Measurements from ENCODE around the gene FRMD4A. TPM values are rescaled to one million over a fixed set of nuclear protein-coding genes. Genes with fewer than 3 reads are reported as not detected.

FRMD4A gene
- total and polyA plus RNA-seq, 3 donors from 2014 or later, result 15.0 to 20.8 (median 18.7) TPM

DNA sequence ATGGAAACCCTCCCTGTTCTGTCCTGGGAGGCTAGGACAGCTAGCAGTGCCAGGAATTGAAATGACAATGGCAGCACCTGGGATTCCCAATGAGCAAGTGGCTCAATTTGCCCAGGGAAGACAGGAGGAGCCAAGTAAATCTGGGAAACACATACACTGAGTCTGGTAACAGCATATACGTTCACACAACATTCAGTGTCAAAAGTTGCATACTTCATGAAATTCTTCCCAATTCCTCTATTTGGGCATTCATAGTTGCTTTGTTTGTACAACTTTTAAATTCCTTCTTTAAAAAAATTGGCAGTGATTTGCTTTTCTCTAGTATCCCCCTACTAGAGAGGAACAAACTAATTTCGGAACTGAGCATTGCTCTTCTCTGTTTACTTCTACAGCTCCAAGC is 2.9 kb upstream of the FRMD4A start:
- H3K4me1 ChIP-seq, result peaks cover 5% of the 10 kb centered on the region
- no peaks in the 10 kb centered on the region for H3K36me3 ChIP-seq (ENCODE audit: low read depth, missing control alignments)
- DNase-seq, result no peak
- H3K4me3 ChIP-seq, result no peak overlapping the region
- no peak overlapping the region for H3K27ac ChIP-seq
- no peak for TF ChIP-seq POLR2A (IDR thresholded peaks at IDR 0.05)
- TF ChIP-seq, protein P1, sequence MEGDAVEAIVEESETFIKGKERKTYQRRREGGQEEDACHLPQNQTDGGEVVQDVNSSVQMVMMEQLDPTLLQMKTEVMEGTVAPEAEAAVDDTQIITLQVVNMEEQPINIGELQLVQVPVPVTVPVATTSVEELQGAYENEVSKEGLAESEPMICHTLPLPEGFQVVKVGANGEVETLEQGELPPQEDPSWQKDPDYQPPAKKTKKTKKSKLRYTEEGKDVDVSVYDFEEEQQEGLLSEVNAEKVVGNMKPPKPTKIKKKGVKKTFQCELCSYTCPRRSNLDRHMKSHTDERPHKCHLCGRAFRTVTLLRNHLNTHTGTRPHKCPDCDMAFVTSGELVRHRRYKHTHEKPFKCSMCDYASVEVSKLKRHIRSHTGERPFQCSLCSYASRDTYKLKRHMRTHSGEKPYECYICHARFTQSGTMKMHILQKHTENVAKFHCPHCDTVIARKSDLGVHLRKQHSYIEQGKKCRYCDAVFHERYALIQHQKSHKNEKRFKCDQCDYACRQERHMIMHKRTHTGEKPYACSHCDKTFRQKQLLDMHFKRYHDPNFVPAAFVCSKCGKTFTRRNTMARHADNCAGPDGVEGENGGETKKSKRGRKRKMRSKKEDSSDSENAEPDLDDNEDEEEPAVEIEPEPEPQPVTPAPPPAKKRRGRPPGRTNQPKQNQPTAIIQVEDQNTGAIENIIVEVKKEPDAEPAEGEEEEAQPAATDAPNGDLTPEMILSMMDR (IDR thresholded peaks at IDR 0.05), result no peak
- 63 to 74% methylated on average over 2 of the region's 2 CpGs for WGBS, 2 donors
- H3K27me3 ChIP-seq, result no peaks in the 10 kb centered on the region
- intact Hi-C loops (cut with DNase I; ENCODE audit: low total_unique reads), result no loop called here
- no peaks in the 10 kb centered on the region for H3K9me3 ChIP-seq

DNA sequence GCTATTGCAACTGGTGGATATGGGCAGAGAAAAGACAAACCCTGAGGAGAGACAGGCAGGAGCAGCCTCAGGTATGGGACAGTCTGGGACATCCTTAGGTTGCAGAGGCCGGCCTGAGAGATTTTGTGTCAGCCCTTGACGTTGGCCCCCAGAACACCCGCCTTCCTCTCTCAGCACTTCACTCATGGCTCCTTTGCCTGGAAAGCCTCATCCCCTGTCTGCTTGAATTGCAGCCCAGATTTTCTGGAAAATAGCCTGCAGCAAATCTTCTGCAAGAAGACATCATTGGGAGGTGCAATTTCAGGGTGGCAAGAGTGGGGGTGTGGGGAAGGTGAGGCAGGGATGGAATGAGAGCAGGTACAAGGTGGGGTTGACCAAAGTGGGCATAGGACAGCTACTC is 2.2 kb upstream of the FRMD4A start:
- Histone ChIP-seq H3K36me3 (ENCODE audit: low read depth, missing control alignments) (no peaks in the 10 kb centered on the region), H3K27ac (no peak overlapping the region), H3K4me3 (no peak overlapping the region), H3K27me3 (no peaks in the 10 kb centered on the region), H3K9me3 (no peaks in the 10 kb centered on the region), H3K4me1 (peaks cover 5% of the 10 kb centered on the region)
- TF ChIP-seq POLR2A (IDR thresholded peaks at IDR 0.05), result no peak
- TF ChIP-seq, protein P1 (IDR thresholded peaks at IDR 0.05), result no peak
- intact Hi-C loops (cut with DNase I; ENCODE audit: low total_unique reads), result no loop called here
- DNase-seq, result no peak
- 82 to 93% methylated on average over 3 of the region's 3 CpGs for WGBS, 2 donors

DNA sequence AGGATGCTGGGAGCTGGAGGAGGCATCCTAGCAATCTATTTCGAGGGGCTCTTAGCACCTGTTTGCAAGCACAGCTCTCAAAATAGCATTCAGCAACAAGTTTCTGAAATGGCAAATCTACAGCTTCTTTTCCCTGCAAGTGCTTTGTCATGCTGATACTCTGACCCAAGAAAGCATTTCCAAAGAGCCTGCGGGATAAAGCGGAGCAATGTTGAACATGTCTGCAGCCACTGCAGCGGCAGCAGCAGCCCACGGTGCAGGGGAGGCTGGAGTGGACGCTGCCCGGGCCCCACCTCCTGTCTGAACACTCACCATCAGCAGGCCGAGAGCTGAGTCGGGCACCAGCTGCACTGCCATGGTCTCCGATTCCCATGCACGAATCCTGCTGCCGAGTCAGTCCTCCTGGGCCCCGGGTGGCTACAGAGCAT is 964 bp downstream of the FRMD4A start:
- Histone ChIP-seq H3K27ac (no peak overlapping the region), H3K9me3 (no peaks in the 10 kb centered on the region), H3K36me3 (ENCODE audit: low read depth, missing control alignments) (no peaks in the 10 kb centered on the region), H3K4me1 (peaks cover 5% of the 10 kb centered on the region), H3K4me3 (no peak overlapping the region), H3K27me3 (no peaks in the 10 kb centered on the region)
- DNase-seq, result no peak
- TF ChIP-seq, protein P1 (IDR thresholded peaks at IDR 0.05), result no peak
- no peak for TF ChIP-seq POLR2A (IDR thresholded peaks at IDR 0.05)
- intact Hi-C loops (cut with DNase I; ENCODE audit: low total_unique reads), result no loop called here
- WGBS, 2 donors, result 25 to 28% methylated on average over 11 to 13 of the region's 13 CpGs

DNA sequence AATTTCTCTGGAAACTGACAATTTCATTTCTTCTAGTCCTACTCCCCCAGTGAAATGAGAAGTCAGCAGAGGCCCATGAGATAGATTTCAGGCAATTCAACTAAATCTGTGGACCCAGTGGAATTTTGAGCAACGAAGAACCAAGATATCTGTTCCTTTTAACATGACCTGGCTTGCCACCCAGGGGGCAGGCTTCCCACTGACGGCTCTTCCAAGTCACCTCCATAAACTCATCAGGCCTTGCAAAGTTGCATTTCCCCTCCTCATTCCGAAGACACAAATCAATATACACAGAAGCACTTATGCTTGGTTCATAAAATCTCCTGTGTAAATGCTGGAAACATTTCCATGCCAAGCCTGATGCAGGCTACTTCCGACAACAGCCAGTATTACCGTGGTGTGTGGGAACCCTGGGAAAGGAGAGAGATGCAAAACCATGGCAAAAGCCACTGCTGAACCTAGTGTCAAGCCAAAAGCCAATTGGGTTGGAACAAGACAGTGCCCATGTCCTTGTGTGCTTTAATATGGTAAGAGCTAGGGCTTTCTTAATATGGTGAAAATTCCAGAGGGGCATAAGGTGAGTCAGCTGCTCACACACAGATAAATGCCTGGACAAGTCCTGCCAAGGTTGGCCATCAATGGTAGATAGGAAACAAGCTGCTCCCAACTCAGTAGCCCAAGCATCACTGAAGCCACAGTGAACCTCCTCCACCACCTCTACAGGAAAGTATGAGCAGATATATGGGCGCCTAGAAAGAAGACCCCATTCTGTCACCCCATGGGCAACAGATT is 1.6 kb downstream of the FRMD4A start:
- Histone ChIP-seq H3K9me3 (no peaks in the 10 kb centered on the region), H3K27me3 (no peaks in the 10 kb centered on the region), H3K36me3 (ENCODE audit: low read depth, missing control alignments) (no peaks in the 10 kb centered on the region), H3K27ac (no peak overlapping the region), H3K4me1 (peaks cover 5% of the 10 kb centered on the region), H3K4me3 (no peak overlapping the region)
- intact Hi-C loops (cut with DNase I; ENCODE audit: low total_unique reads), result no loop called here
- 83 to 84% methylated on average over 6 of the region's 6 CpGs for WGBS, 2 donors
- no peak for DNase-seq
- no peak for TF ChIP-seq POLR2A (IDR thresholded peaks at IDR 0.05)

DNA sequence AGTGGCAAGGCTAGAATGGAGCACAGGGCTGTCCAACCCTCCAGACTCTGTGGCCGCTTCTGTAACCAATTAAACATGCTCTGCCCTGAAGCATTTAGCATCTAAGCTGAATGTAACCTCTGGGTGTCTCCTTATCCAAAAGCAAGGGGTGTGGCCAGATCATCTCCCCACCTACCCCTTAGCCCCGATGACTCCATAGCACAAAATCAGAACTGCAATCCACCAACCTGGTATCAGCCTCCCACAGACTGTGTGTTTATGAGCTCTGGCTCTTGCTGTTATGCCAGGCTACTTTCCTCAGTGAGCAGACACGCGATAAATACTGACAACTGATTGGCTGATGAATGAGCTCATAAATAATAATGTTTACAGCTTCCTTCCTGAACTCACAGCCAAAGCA is 3.2 kb downstream of the FRMD4A start:
- no peak for TF ChIP-seq POLR2A (IDR thresholded peaks at IDR 0.05)
- TF ChIP-seq, protein P1 (IDR thresholded peaks at IDR 0.05), result no peak
- H3K27me3 ChIP-seq, result no peaks in the 10 kb centered on the region

More for the DNA sequence above, 3.2 kb downstream of the FRMD4A start:
- DNase-seq, result no peak
- 64 to 75% methylated on average over 4 of the region's 4 CpGs for WGBS, 2 donors
- H3K9me3 ChIP-seq, result no peaks in the 10 kb centered on the region
- intact Hi-C loops (cut with DNase I; ENCODE audit: low total_unique reads), result no loop called here
- no peak overlapping the region for H3K27ac ChIP-seq
- H3K36me3 ChIP-seq (ENCODE audit: low read depth, missing control alignments), result no peaks in the 10 kb centered on the region
- peaks cover 5% of the 10 kb centered on the region for H3K4me1 ChIP-seq
- no peak overlapping the region for H3K4me3 ChIP-seq

Measured in testis (tissue), 3 donors.